ENCODE results near the gene RNU6-8.

The RNU6-8 gene

DNA sequence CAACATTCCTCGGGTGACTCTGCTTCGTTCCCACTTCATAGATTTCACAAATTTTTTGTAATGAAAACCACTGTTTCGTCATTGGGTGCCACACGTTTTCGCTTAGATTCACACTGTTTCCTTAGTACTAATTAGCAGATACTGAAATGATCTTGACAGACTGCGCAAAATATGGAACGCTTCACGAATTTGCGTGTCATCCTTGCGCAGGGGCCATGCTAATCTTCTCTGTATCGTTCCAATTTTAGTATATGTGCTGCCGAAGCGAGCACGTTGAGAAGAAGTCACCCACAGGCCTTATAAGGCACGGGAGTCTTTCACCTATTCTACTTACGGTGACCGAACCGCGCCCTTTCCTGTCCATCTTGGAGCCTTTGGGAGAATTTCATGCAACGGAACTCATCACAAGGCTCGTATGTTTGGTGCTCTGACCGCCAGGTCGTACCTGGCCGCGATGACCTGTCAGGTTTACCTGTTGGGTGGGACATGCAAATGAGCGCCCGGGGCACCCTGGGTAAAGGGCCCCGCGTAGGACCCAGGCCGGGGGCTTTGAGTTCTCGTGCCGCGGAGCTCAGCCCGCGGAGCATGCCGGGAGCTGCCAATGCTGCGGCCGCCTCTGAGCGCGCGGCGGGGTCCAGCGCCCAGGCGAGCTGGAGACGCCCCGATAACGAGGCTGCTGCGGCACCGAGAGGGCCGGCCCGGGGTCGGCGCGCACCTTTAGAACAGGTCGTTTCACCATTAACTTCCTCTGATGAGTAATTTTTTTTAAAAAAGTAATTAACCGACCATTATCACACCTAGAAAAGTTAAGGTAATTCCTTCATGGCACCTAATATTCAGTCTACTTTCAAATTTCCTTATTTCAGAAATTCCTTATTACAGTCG lies at the start of gene RNU6-8:
Gene RNU6-8 (minus strand): TSS at position 272 of the 885 bp plus-strand sequence.
- TF ChIP-seq, protein P1, sequence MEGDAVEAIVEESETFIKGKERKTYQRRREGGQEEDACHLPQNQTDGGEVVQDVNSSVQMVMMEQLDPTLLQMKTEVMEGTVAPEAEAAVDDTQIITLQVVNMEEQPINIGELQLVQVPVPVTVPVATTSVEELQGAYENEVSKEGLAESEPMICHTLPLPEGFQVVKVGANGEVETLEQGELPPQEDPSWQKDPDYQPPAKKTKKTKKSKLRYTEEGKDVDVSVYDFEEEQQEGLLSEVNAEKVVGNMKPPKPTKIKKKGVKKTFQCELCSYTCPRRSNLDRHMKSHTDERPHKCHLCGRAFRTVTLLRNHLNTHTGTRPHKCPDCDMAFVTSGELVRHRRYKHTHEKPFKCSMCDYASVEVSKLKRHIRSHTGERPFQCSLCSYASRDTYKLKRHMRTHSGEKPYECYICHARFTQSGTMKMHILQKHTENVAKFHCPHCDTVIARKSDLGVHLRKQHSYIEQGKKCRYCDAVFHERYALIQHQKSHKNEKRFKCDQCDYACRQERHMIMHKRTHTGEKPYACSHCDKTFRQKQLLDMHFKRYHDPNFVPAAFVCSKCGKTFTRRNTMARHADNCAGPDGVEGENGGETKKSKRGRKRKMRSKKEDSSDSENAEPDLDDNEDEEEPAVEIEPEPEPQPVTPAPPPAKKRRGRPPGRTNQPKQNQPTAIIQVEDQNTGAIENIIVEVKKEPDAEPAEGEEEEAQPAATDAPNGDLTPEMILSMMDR (IDR thresholded peaks at IDR 0.05; ENCODE audit: extremely low read depth, missing control alignments): no peak
- DNase-seq (ENCODE audit: low spot score): peak; percentile 79

GRCh38 chr14:32252030-32252670 lies 49.1 kb upstream of the RNU6-8 start:
- DNase-seq (ENCODE audit: low spot score): peak; percentile 61
- TF ChIP-seq, protein P1 (IDR thresholded peaks at IDR 0.05; ENCODE audit: extremely low read depth, missing control alignments): peak; percentile 57

DNA sequence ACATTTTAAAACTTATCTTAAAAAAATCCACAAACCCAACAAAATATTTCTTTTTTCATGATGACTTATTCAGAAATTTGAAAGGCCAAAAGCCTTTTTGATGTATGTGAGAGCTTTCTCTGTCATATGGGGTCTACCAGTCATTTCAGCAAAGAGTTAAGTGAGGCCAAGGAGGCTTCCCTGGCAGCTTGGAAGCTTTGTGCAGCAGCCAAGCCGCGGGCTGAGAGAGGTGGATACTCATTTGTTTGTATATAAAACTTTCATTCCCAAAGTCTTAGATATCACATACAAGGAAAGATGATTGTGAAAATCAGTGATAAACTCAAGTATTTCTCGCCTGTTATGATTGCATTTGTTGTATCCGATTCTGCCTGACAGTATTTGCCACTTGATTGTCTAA lies 48.5 kb upstream of the RNU6-8 start:
- TF ChIP-seq, protein P1 (IDR thresholded peaks at IDR 0.05; ENCODE audit: extremely low read depth, missing control alignments): no peak
- no peak for DNase-seq (ENCODE audit: low spot score)

- TF ChIP-seq, protein P1 (IDR thresholded peaks at IDR 0.05; ENCODE audit: extremely low read depth, missing control alignments): no peak
- DNase-seq (ENCODE audit: low spot score): no peak
Observed at GRCh38 chr14:32250681-32251080, 47.6 kb upstream of the RNU6-8 start.

DNA sequence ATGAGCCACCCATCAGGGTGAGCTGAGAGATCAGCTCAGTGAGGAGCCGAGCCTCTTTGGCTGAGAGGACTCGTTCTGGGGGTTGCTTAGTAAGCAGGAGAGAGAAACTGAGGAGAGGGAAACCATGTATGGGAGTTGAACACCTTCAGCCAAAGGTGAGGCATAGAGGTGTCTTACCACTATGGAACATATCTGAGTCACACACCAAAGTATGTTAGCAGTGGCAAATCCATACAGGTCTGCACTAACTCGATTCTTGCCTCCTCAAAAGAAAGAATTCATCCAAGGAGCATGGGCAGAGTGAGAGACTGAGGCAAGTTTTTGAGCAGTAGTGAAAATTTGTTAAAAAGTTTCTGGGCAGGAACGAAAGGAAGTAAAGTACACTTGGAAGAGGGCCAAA lies 46.7 kb upstream of the RNU6-8 start:
- TF ChIP-seq, protein P1 (IDR thresholded peaks at IDR 0.05; ENCODE audit: extremely low read depth, missing control alignments): no peak

GRCh38 chr14:32249371-32249770 lies 46.3 kb upstream of the RNU6-8 start:
- no peak for DNase-seq (ENCODE audit: low spot score)
- TF ChIP-seq, protein P1 (IDR thresholded peaks at IDR 0.05; ENCODE audit: extremely low read depth, missing control alignments): no peak

More for the DNA sequence above, 46.7 kb upstream of the RNU6-8 start:
- no peak for DNase-seq (ENCODE audit: low spot score)

- DNase-seq (ENCODE audit: low spot score): no peak
- TF ChIP-seq, protein P1 (IDR thresholded peaks at IDR 0.05; ENCODE audit: extremely low read depth, missing control alignments): no peak
Observed at GRCh38 chr14:32246751-32247150, 43.7 kb upstream of the RNU6-8 start.
